Natural killer cell (primary cell): ENCODE data around the gene LMOD2. TPM values are rescaled to one million over a fixed set of nuclear protein-coding genes. Genes with fewer than 3 reads are reported as not detected.

Source experiments
- ATAC-seq, 3 donors: fragments of 150-1000 bp in 2 of 3; fragments of 200-7000 bp in 1 of 3; cut with Tn5 transposase; 1 replicate in 1 of 3; 2 replicates in 2 of 3; pipeline ENCODE4 v1.10.0; 2021; ENCODE audit warnings: mild to moderate bottlenecking in 2 of 3, moderate library complexity in 2 of 3
- DNase-seq, 2 donors: peaks; one replicate each; pipeline versions ENCODE4 v3.0.0 to v3.0.0-alpha.2; 2013 to 2021; ENCODE audit warnings: mixed read lengths in 1 of 2
- H3K27ac ChIP-seq: one replicate; pipeline ENCODE4 v1.5.1; 2013; ENCODE audit warnings: mild to moderate bottlenecking, low read length
- H3K27me3 ChIP-seq: one replicate; pipeline ENCODE4 v1.6.1; 2013; ENCODE audit warnings: low read length; ENCODE audit not compliant: control insufficient read depth, insufficient read depth
- H3K36me3 ChIP-seq: one replicate; pipeline ENCODE4 v1.6.1; 2013; ENCODE audit warnings: low read length; ENCODE audit not compliant: control insufficient read depth, insufficient read depth
- H3K4me1 ChIP-seq: one replicate; pipeline ENCODE4 v1.6.1; 2013; ENCODE audit warnings: low read length; ENCODE audit not compliant: control insufficient read depth, insufficient read depth
- H3K4me3 ChIP-seq: one replicate; pipeline ENCODE4 v1.5.1; 2013; ENCODE audit warnings: low read length
- H3K9me3 ChIP-seq: one replicate; pipeline ENCODE4 v1.6.1; 2013; ENCODE audit warnings: low read length; ENCODE audit not compliant: control insufficient read depth, insufficient read depth
- H3K27ac Mint-ChIP-seq, 2 donors: one replicate each; pipeline ENCODE4 v1.8.0; 2022; ENCODE audit warnings: mild to moderate bottlenecking in 2 of 2, mixed read lengths in 2 of 2, moderate library complexity in 1 of 2
- H3K27me3 Mint-ChIP-seq, 2 donors: one replicate each; pipeline ENCODE4 v1.8.0; 2022; ENCODE audit warnings: low read depth in 2 of 2, mixed read lengths in 2 of 2
- H3K36me3 Mint-ChIP-seq: one replicate; pipeline ENCODE4 v1.8.0; 2022; ENCODE audit warnings: mixed read lengths
- H3K4me1 Mint-ChIP-seq, 2 donors: one replicate each; pipeline ENCODE4 v1.8.0; 2022; ENCODE audit warnings: mixed read lengths in 2 of 2
- H3K4me3 Mint-ChIP-seq: one replicate; pipeline ENCODE4 v1.8.0; 2022; ENCODE audit warnings: mild to moderate bottlenecking, moderate library complexity, mixed read lengths
- H3K9me3 Mint-ChIP-seq, 2 donors: one replicate each; pipeline ENCODE4 v1.8.0; 2022; ENCODE audit warnings: mixed read lengths in 2 of 2
- WGBS: methylation state at CpG from one replicate; pipeline ENCODE4 v1.1.7; 2013; ENCODE audit warnings: missing lambda C conversion rate; ENCODE audit not compliant: insufficient coverage; 5-methylcytosine and 5-hydroxymethylcytosine counted together
- intact Hi-C: fragments of 100-400 bp; cut with micrococcal nuclease; formaldehyde crosslinking; loops from one replicate; pipeline ENCODE4 v1.14.2; 2022
- total RNA-seq, 4 donors: library from RNA; stranded (reverse); fragments of 120-200 nt in 1 of 4; gene quantifications; one replicate each; pipeline versions ENCODE4 v1.2.3 to v1.2.4, GENCODE V29; 2013 to 2022
- TF ChIP-seq, protein P1 (sequence below): fragments of 200-600 bp; IDR thresholded peaks from one replicate; pipeline ENCODE4 v1.8.0; 2022; ENCODE audit warnings: antibody characterized with exemption

Gene LMOD2, protein sequence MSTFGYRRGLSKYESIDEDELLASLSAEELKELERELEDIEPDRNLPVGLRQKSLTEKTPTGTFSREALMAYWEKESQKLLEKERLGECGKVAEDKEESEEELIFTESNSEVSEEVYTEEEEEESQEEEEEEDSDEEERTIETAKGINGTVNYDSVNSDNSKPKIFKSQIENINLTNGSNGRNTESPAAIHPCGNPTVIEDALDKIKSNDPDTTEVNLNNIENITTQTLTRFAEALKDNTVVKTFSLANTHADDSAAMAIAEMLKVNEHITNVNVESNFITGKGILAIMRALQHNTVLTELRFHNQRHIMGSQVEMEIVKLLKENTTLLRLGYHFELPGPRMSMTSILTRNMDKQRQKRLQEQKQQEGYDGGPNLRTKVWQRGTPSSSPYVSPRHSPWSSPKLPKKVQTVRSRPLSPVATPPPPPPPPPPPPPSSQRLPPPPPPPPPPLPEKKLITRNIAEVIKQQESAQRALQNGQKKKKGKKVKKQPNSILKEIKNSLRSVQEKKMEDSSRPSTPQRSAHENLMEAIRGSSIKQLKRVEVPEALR
- total RNA-seq: not detected
- not detected for total RNA-seq (2013)

DNA sequence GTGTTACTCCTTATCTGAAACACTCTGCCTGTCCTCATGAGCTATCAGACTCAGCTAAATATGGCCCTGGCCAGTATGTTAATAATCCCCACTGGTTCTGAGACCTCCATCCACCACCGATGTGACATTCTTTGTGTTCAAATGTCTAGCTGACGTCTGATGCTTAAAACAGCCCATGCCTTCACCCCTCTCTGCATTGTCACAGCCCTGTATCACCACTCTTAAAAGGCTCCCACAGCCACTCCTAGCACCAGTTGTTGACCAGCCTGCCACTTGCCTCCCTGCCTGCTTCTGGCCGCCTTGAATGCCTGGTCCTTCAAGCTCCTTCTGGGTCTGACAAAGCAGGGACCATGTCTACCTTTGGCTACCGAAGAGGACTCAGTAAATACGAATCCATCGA is at the start of gene LMOD2:
Gene LMOD2, plus strand, starts transcription at position 253 of the 400 bp plus-strand sequence. Its CDS starts 98 bp downstream, at position 351.
- Histone ChIP-seq H3K27me3 (no peaks in the 10 kb centered on the region), H3K27ac (no peak within 1 kb of the TSS), H3K4me1 (no peaks in the 10 kb centered on the region), H3K4me3 (no peak within 1 kb of the TSS), H3K9me3 (no peaks in the 10 kb centered on the region), H3K36me3 (no peaks in the 10 kb centered on the region)
- H3K4me3 Mint-ChIP-seq: no peak within 1 kb of the TSS
- H3K27ac Mint-ChIP-seq: no peak within 1 kb of the TSS
- TF ChIP-seq, protein P1, sequence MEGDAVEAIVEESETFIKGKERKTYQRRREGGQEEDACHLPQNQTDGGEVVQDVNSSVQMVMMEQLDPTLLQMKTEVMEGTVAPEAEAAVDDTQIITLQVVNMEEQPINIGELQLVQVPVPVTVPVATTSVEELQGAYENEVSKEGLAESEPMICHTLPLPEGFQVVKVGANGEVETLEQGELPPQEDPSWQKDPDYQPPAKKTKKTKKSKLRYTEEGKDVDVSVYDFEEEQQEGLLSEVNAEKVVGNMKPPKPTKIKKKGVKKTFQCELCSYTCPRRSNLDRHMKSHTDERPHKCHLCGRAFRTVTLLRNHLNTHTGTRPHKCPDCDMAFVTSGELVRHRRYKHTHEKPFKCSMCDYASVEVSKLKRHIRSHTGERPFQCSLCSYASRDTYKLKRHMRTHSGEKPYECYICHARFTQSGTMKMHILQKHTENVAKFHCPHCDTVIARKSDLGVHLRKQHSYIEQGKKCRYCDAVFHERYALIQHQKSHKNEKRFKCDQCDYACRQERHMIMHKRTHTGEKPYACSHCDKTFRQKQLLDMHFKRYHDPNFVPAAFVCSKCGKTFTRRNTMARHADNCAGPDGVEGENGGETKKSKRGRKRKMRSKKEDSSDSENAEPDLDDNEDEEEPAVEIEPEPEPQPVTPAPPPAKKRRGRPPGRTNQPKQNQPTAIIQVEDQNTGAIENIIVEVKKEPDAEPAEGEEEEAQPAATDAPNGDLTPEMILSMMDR: no peak
- H3K36me3 Mint-ChIP-seq: no peaks in the 10 kb centered on the region
- DNase-seq (no peak), ATAC-seq (no peak)
- H3K9me3 Mint-ChIP-seq: no peaks in the 10 kb centered on the region
- H3K4me1 Mint-ChIP-seq: no peaks in the 10 kb centered on the region
- H3K27me3 Mint-ChIP-seq: peaks cover 3 to 27% of the 10 kb centered on the region in 2 donors
- WGBS: 72% methylated on average over 6 of the region's 6 CpGs
- intact Hi-C loops: no loop called here

DNA sequence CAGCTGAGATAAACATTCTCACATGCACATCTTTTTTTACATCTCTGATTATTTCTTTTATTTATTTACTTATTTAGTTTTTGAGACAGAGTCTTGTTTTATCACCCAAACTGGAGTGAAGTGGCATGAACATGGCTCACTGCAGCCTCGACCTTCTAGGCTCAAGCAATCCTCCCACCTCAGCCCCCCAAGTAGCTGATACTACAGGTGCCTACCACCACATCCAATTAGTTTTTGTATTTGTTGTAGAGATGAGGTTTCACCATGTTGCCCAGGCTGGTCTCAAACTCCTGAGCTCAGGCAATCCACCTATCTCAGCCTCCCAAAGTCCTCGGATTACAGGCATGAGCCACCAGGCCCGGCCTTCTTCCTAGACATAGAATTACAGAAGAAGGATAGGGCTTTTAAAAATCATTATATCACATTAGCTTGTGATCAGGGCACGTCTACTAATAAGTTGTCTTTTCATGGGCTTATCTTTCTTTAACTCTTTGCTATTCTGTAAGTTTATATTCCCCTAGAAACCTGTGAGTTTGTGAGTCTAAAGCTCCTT is 48.2 kb upstream of the LMOD2 start:
- Mint-ChIP-seq H3K27ac (no peak overlapping the region), H3K4me1 (no peaks in the 10 kb centered on the region), H3K36me3 (no peaks in the 10 kb centered on the region), H3K9me3 (no peaks in the 10 kb centered on the region), H3K27me3 (peaks cover 9 to 29% of the 10 kb centered on the region in 2 donors), H3K4me3 (no peak overlapping the region)
- no peak for ATAC-seq
- TF ChIP-seq, protein P1: no peak
- 100% methylated on average over 2 of the region's 4 CpGs for WGBS
- peaks cover 2% of the 10 kb centered on the region for H3K27me3 ChIP-seq
- no peak for DNase-seq
- no peaks in the 10 kb centered on the region for H3K9me3 ChIP-seq
- H3K4me1 ChIP-seq: no peaks in the 10 kb centered on the region
- intact Hi-C loops: no loop called here
- H3K36me3 ChIP-seq: no peaks in the 10 kb centered on the region
- no peak overlapping the region for H3K27ac ChIP-seq
- no peak overlapping the region for H3K4me3 ChIP-seq

DNA sequence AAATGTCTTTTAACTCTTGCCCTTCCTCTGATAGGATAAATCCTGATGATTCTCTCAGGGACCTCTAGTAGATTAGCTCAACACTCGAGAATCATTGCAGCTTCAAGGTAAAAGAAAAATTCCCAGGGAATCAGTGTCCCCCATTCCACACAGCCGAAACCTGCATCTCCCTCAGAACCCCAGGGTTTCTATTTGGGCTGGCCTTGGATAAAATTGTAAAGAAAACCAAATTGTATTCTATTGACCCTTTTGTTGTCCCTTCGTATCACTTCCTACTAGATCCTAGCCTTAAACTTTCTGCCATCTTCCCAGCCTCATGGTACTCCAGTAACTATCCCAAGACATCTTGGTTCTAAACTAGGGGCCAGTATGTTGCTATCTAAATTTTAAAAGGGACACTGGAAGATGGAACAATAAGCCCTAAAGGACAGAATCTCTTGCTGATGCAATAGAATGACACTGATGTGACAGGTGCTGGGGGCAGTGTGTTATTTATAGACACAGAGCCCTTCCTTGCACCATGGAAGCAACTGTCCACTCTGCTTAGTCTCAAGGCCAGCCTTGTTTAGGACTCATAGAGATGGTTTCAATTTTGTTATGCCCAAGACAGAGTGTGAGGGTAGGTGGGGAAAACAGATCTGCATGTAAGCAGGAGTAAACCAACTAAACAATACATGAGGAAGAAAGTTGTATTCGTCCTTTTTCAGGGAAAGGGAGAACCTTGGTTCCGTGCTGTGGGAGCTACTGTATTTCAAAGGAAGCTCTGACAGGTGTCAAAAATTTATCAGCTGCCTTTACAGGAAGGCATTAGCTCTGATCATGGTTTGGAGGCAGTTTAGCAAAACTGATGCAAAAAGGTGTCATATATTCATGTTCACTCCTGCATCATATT is 46.4 kb upstream of the LMOD2 start:
- TF ChIP-seq, protein P1: no peak
- Histone ChIP-seq H3K27ac (no peak overlapping the region), H3K27me3 (no peaks in the 10 kb centered on the region), H3K36me3 (no peaks in the 10 kb centered on the region), H3K9me3 (no peaks in the 10 kb centered on the region), H3K4me1 (no peaks in the 10 kb centered on the region), H3K4me3 (no peak overlapping the region)
- no peak overlapping the region for H3K4me3 Mint-ChIP-seq
- ATAC-seq (no peak), DNase-seq (no peak)
- H3K27me3 Mint-ChIP-seq: peaks cover 0 to 26% of the 10 kb centered on the region in 2 donors
- no peaks in the 10 kb centered on the region for H3K9me3 Mint-ChIP-seq
- no peaks in the 10 kb centered on the region for H3K36me3 Mint-ChIP-seq
- WGBS: 78% methylated on average over 5 of the region's 5 CpGs
- intact Hi-C loops: no loop called here
- no peak overlapping the region for H3K27ac Mint-ChIP-seq
- no peaks in the 10 kb centered on the region for H3K4me1 Mint-ChIP-seq
